ENCODE results near the gene SEMA3D.

The SEMA3D gene

GRCh38 chr7:85062651-85063050 is 124.2 kb downstream of the SEMA3D start:
- TF ChIP-seq POU2F2 (IDR thresholded peaks at IDR 0.05; ENCODE audit: low read depth, low read length) (no peak), POLR2A (IDR thresholded peaks at IDR 0.05; ENCODE audit: low read depth, low read length) (no peak), POLR2AphosphoS5 (IDR thresholded peaks at IDR 0.05; ENCODE audit: low read depth, low read length) (no peak), SPI1 (IDR thresholded peaks at IDR 0.05; ENCODE audit: low read depth, low read length) (no peak), PAX5 (IDR thresholded peaks at IDR 0.05; ENCODE audit: insufficient read depth, low read length, severe bottlenecking) (no peak), TAF1 (IDR thresholded peaks at IDR 0.05; ENCODE audit: low read depth, low read length) (no peak)
- FAIRE-seq = no peak
- no peak for DNase-seq (ENCODE audit: insufficient read length, low spot score)

GRCh38 chr7:85061456-85061855 is 125.4 kb downstream of the SEMA3D start:
- no peak for DNase-seq (ENCODE audit: insufficient read length, low spot score)

GRCh38 chr7:85060696-85061095 is 126.2 kb downstream of the SEMA3D start:
- FAIRE-seq = no peak
- DNase-seq (ENCODE audit: insufficient read length, low spot score) = no peak
- TF ChIP-seq PAX5 (IDR thresholded peaks at IDR 0.05; ENCODE audit: insufficient read depth, low read length, severe bottlenecking) (no peak), POU2F2 (IDR thresholded peaks at IDR 0.05; ENCODE audit: low read depth, low read length) (no peak), TAF1 (IDR thresholded peaks at IDR 0.05; ENCODE audit: low read depth, low read length) (no peak), POLR2A (IDR thresholded peaks at IDR 0.05; ENCODE audit: low read depth, low read length) (no peak), POLR2AphosphoS5 (IDR thresholded peaks at IDR 0.05; ENCODE audit: low read depth, low read length) (no peak), SPI1 (IDR thresholded peaks at IDR 0.05; ENCODE audit: low read depth, low read length) (no peak)

More at GRCh38 chr7:85061456-85061855, 125.4 kb downstream of the SEMA3D start:
- no peak for FAIRE-seq
- no peak for TF ChIP-seq POU2F2 (IDR thresholded peaks at IDR 0.05; ENCODE audit: low read depth, low read length)
- no peak for TF ChIP-seq PAX5 (IDR thresholded peaks at IDR 0.05; ENCODE audit: insufficient read depth, low read length, severe bottlenecking)
- TF ChIP-seq POLR2A (IDR thresholded peaks at IDR 0.05; ENCODE audit: low read depth, low read length) = no peak

- TF ChIP-seq TAF1 (IDR thresholded peaks at IDR 0.05; ENCODE audit: low read depth, low read length) = no peak
- FAIRE-seq (no peak), DNase-seq (ENCODE audit: insufficient read length, low spot score) (no peak)
Measured at GRCh38 chr7:85055906-85056305, 130.9 kb downstream of the SEMA3D start.

- FAIRE-seq (no peak), DNase-seq (ENCODE audit: insufficient read length, low spot score) (no peak)
- TF ChIP-seq POLR2A (IDR thresholded peaks at IDR 0.05; ENCODE audit: low read depth, low read length) (no peak), POLR2AphosphoS5 (IDR thresholded peaks at IDR 0.05; ENCODE audit: low read depth, low read length) (no peak), SPI1 (IDR thresholded peaks at IDR 0.05; ENCODE audit: low read depth, low read length) (no peak), POU2F2 (IDR thresholded peaks at IDR 0.05; ENCODE audit: low read depth, low read length) (no peak), TAF1 (IDR thresholded peaks at IDR 0.05; ENCODE audit: low read depth, low read length) (no peak), PAX5 (IDR thresholded peaks at IDR 0.05; ENCODE audit: insufficient read depth, low read length, severe bottlenecking) (no peak)
Measured at GRCh38 chr7:85055196-85055595, 131.7 kb downstream of the SEMA3D start.

- DNase-seq (ENCODE audit: insufficient read length, low spot score) = no peak
- no peak for FAIRE-seq
- no peak for TF ChIP-seq PAX5 (IDR thresholded peaks at IDR 0.05; ENCODE audit: insufficient read depth, low read length, severe bottlenecking)
- no peak for TF ChIP-seq POLR2A (IDR thresholded peaks at IDR 0.05; ENCODE audit: low read depth, low read length)
- no peak for TF ChIP-seq SPI1 (IDR thresholded peaks at IDR 0.05; ENCODE audit: low read depth, low read length)
- TF ChIP-seq POLR2AphosphoS5 (IDR thresholded peaks at IDR 0.05; ENCODE audit: low read depth, low read length) = no peak
- no peak for TF ChIP-seq TAF1 (IDR thresholded peaks at IDR 0.05; ENCODE audit: low read depth, low read length)
- no peak for TF ChIP-seq POU2F2 (IDR thresholded peaks at IDR 0.05; ENCODE audit: low read depth, low read length)
Measured at GRCh38 chr7:85054306-85054705, 132.6 kb downstream of the SEMA3D start.

- TF ChIP-seq TAF1 (IDR thresholded peaks at IDR 0.05; ENCODE audit: low read depth, low read length) = no peak
- TF ChIP-seq POU2F2 (IDR thresholded peaks at IDR 0.05; ENCODE audit: low read depth, low read length) = no peak
- no peak for TF ChIP-seq POLR2A (IDR thresholded peaks at IDR 0.05; ENCODE audit: low read depth, low read length)
- TF ChIP-seq POLR2AphosphoS5 (IDR thresholded peaks at IDR 0.05; ENCODE audit: low read depth, low read length) = no peak
- TF ChIP-seq SPI1 (IDR thresholded peaks at IDR 0.05; ENCODE audit: low read depth, low read length) = no peak
- no peak for TF ChIP-seq PAX5 (IDR thresholded peaks at IDR 0.05; ENCODE audit: insufficient read depth, low read length, severe bottlenecking)
- no peak for DNase-seq (ENCODE audit: insufficient read length, low spot score)
- no peak for FAIRE-seq
Measured at GRCh38 chr7:85052894-85053293, 134.0 kb downstream of the SEMA3D start.

GRCh38 chr7:85052056-85052737 is 134.7 kb downstream of the SEMA3D start:
- TF ChIP-seq PAX5 (IDR thresholded peaks at IDR 0.05; ENCODE audit: insufficient read depth, low read length, severe bottlenecking) (no peak), SPI1 (IDR thresholded peaks at IDR 0.05; ENCODE audit: low read depth, low read length) (0 out of 2 replicates have a peak, but pooled peaks have one; percentile 26)
- DNase-seq (ENCODE audit: insufficient read length, low spot score) = no peak
- no peak for FAIRE-seq

GRCh38 chr7:85046534-85046933 is 140.3 kb downstream of the SEMA3D start:
- FAIRE-seq = no peak
- DNase-seq (ENCODE audit: insufficient read length, low spot score) = no peak
- TF ChIP-seq POLR2AphosphoS5 (IDR thresholded peaks at IDR 0.05; ENCODE audit: low read depth, low read length) = no peak
- TF ChIP-seq PAX5 (IDR thresholded peaks at IDR 0.05; ENCODE audit: insufficient read depth, low read length, severe bottlenecking) = no peak
- TF ChIP-seq POU2F2 (IDR thresholded peaks at IDR 0.05; ENCODE audit: low read depth, low read length) = no peak
- no peak for TF ChIP-seq POLR2A (IDR thresholded peaks at IDR 0.05; ENCODE audit: low read depth, low read length)
- TF ChIP-seq SPI1 (IDR thresholded peaks at IDR 0.05; ENCODE audit: low read depth, low read length) = no peak
- TF ChIP-seq TAF1 (IDR thresholded peaks at IDR 0.05; ENCODE audit: low read depth, low read length) = no peak

- TF ChIP-seq POLR2AphosphoS5 (IDR thresholded peaks at IDR 0.05; ENCODE audit: low read depth, low read length) = no peak
- FAIRE-seq (peak; percentile 71), DNase-seq (ENCODE audit: insufficient read length, low spot score) (no peak)
Measured at GRCh38 chr7:85041605-85042216, 145.1 kb downstream of the SEMA3D start.

All from GM12891 (cell line).